Measurements from ENCODE around the gene KCNJ10. TPM values are rescaled to one million over a fixed set of nuclear protein-coding genes. Genes with fewer than 3 reads are reported as not detected.

The KCNJ10 gene
- total RNA-seq, 1 experiment from 2014 or later = not detected

GRCh38 chr1:159964144-159964543, 105.8 kb downstream of the KCNJ10 start:
- DNase-seq (ENCODE audit: low read depth) = no peak

- DNase-seq (ENCODE audit: low read depth) = no peak
Measured at GRCh38 chr1:159962176-159962575, 107.8 kb downstream of the KCNJ10 start.

- no peak for DNase-seq (ENCODE audit: low read depth)
Measured at GRCh38 chr1:159961636-159962035, 108.3 kb downstream of the KCNJ10 start.

- DNase-seq (ENCODE audit: low read depth) = peak; percentile 74
Measured at GRCh38 chr1:159960721-159961381, 109.1 kb downstream of the KCNJ10 start.

GRCh38 chr1:159959451-159959850, 110.5 kb downstream of the KCNJ10 start:
- DNase-seq (ENCODE audit: low read depth) = peak; percentile 65

- DNase-seq (ENCODE audit: low read depth) = no peak
Measured at GRCh38 chr1:159958719-159959380, 111.1 kb downstream of the KCNJ10 start.

- DNase-seq (ENCODE audit: low read depth) = no peak
Measured at GRCh38 chr1:159957824-159958268, 112.1 kb downstream of the KCNJ10 start.

- DNase-seq (ENCODE audit: low read depth) = no peak
Measured at GRCh38 chr1:159955456-159955855, 114.5 kb downstream of the KCNJ10 start.

GRCh38 chr1:159953536-159954515, 116.1 kb downstream of the KCNJ10 start, which contains the start of gene SLAMF9:
TSS of gene SLAMF9 (minus strand) at chr1:159954237. CDS start at chr1:159954137, 100 bp downstream.
- DNase-seq (ENCODE audit: low read depth) = peak; percentile 34

- no peak for DNase-seq (ENCODE audit: low read depth)
Measured at GRCh38 chr1:159952932-159953331, 117.0 kb downstream of the KCNJ10 start.

- no peak for DNase-seq (ENCODE audit: low read depth)
Measured at GRCh38 chr1:159951551-159951950, 118.4 kb downstream of the KCNJ10 start.

GRCh38 chr1:159951016-159951415, 118.9 kb downstream of the KCNJ10 start:
- DNase-seq (ENCODE audit: low read depth) = no peak

- no peak for DNase-seq (ENCODE audit: low read depth)
Measured at GRCh38 chr1:159949981-159950381, 120.0 kb downstream of the KCNJ10 start.

GRCh38 chr1:159949123-159949522, 120.8 kb downstream of the KCNJ10 start:
- no peak for DNase-seq (ENCODE audit: low read depth)

Other genes starting within 250 kb of the KCNJ10 start
- 0.05 and 0.25 TPM in 2 replicates for gene SLAMF8, start 243.3 kb downstream of the KCNJ10 start, total RNA-seq (2014; rRNA removed; shearing (Covaris generic))
- gene VSIG8, start 207.5 kb downstream of the KCNJ10 start, total RNA-seq (2014; rRNA removed; shearing (Covaris generic)) = not detected in 2 replicates
- 0.20 and 1.0 TPM in 2 replicates for gene CFAP45, start 170.0 kb downstream of the KCNJ10 start, total RNA-seq (2014; rRNA removed; shearing (Covaris generic))
- 491 and 526 TPM in 2 replicates for gene TAGLN2, start 144.7 kb downstream of the KCNJ10 start, total RNA-seq (2014; rRNA removed; shearing (Covaris generic))
- 0.25 and 0.32 TPM in 2 replicates for gene IGSF9, start 124.5 kb downstream of the KCNJ10 start, total RNA-seq (2014; rRNA removed; shearing (Covaris generic))
- gene SLAMF9, start 115.9 kb downstream of the KCNJ10 start, total RNA-seq (2014; rRNA removed; shearing (Covaris generic)) = not detected in 2 replicates
- 3.4 and 4.0 TPM in 2 replicates for gene PIGM, start 38.2 kb downstream of the KCNJ10 start, total RNA-seq (2014; rRNA removed; shearing (Covaris generic))
- gene KCNJ9, start 11.4 kb upstream of the KCNJ10 start, total RNA-seq (2014; rRNA removed; shearing (Covaris generic)) = not detected in 2 replicates
- 11.4 and 29.9 TPM in 2 replicates for gene IGSF8, start 28.5 kb upstream of the KCNJ10 start, total RNA-seq (2014; rRNA removed; shearing (Covaris generic))
- 0.05 TPM in 1 of 2 replicates, not detected in the other for gene ATP1A2, start 45.6 kb upstream of the KCNJ10 start, total RNA-seq (2014; rRNA removed; shearing (Covaris generic))
- not detected in 2 replicates for gene ATP1A4, start 81.4 kb upstream of the KCNJ10 start, total RNA-seq (2014; rRNA removed; shearing (Covaris generic))
- not detected in 2 replicates for gene CASQ1, start 120.4 kb upstream of the KCNJ10 start, total RNA-seq (2014; rRNA removed; shearing (Covaris generic))
- gene PEA15, start 135.2 kb upstream of the KCNJ10 start, total RNA-seq (2014; rRNA removed; shearing (Covaris generic)) = 217 and 240 TPM in 2 replicates
- 31.1 and 40.6 TPM in 2 replicates for gene DCAF8, start 192.4 kb upstream of the KCNJ10 start, total RNA-seq (2014; rRNA removed; shearing (Covaris generic))
- 60.1 and 97.2 TPM in 2 replicates for gene PEX19, start 215.0 kb upstream of the KCNJ10 start, total RNA-seq (2014; rRNA removed; shearing (Covaris generic))

Measured in M059J (cell line).